Stimulated activated CD4-positive, alpha-beta T cell treated with anti-CD3 and anti-CD28 coated beads, Interleukin-15, amount 100 ng/mL, for 1 hour (primary cell): ENCODE measurements around the gene AGGF1.
"Not testable (repeated sequence)": the region's sequence is repeated elsewhere in the genome, so short reads cannot be mapped to it uniquely, and the experiment has no call there.

Experiments used
- DNase-seq, 2 donors: peaks; one replicate each; pipeline ENCODE4 v3.0.0-alpha.2; 2020; ENCODE audit warnings: low read depth in 1 of 2, low spot score in 1 of 2

Gene AGGF1

GRCh38 chr5:77086689-77087483, 56.7 kb downstream of the AGGF1 start, which contains the start of gene ZBED3:
Gene ZBED3, minus strand, starts transcription at chr5:77087285. Its CDS starts 9,407 bp downstream, at chr5:77077878.
- peak in 1 of 2 donors; percentile 20 for DNase-seq

GRCh38 chr5:77087484-77088261, 57.5 kb downstream of the AGGF1 start:
- DNase-seq, result no peak

- no peak for DNase-seq
Measured at GRCh38 chr5:77095189-77095588, 65.0 kb downstream of the AGGF1 start.

- no peak for DNase-seq
Measured at GRCh38 chr5:77101298-77101697, 71.1 kb downstream of the AGGF1 start.

- no peak for DNase-seq
Measured at GRCh38 chr5:77102549-77102948, 72.3 kb downstream of the AGGF1 start.

- no peak for DNase-seq
Measured at GRCh38 chr5:77103457-77103856, 73.3 kb downstream of the AGGF1 start.

- no peak for DNase-seq
Measured at GRCh38 chr5:77104813-77105212, 74.6 kb downstream of the AGGF1 start.

GRCh38 chr5:77107035-77107434, 76.8 kb downstream of the AGGF1 start:
- not testable (repeated sequence) for DNase-seq
